SH-SY5Y (cell line): ENCODE results near the gene PPP1R26.

Experiments
- GATA2 ChIP-seq: IDR thresholded peaks from 2 replicates; pipeline ENCODE4 v1.6.1; 2011; ENCODE audit warnings: mild to moderate bottlenecking, low read depth, low read length
- GATA3 ChIP-seq: IDR thresholded peaks from 2 replicates; pipeline ENCODE4 v1.6.1; 2011; ENCODE audit warnings: low read depth, mild to moderate bottlenecking, low read length, moderate library complexity

The PPP1R26 gene

GRCh38 chr9:135533674-135534073 is 54.1 kb downstream of the PPP1R26 start:
- TF ChIP-seq GATA3 (no peak), GATA2 (no peak)

GRCh38 chr9:135536216-135536615 is 56.6 kb downstream of the PPP1R26 start:
- TF ChIP-seq GATA3 = no peak
- no peak for TF ChIP-seq GATA2
